ENCODE results near the gene ALPL. TPM values are rescaled to one million over a fixed set of nuclear protein-coding genes. Genes with fewer than 3 reads are reported as not detected.

ALPL gene
- polyA plus RNA-seq, 1 donor from 2014 or later, result 0.42 TPM

GRCh38 chr1:21496063-21496462 is 13.2 kb upstream of the ALPL start:
- H3K27me3 ChIP-seq (ENCODE audit: insufficient read depth, low read depth, low read length), result no peaks in the 10 kb centered on the region
- H3K4me2 ChIP-seq (ENCODE audit: low read length), result no peak overlapping the region
- no peak for TF ChIP-seq TAF1 (IDR thresholded peaks at IDR 0.05; ENCODE audit: low read depth)
- TF ChIP-seq EP300 (conservative IDR thresholded peaks at IDR 0.05; ENCODE audit: poor library complexity, severe bottlenecking), result no peak
- TF ChIP-seq, protein P1, sequence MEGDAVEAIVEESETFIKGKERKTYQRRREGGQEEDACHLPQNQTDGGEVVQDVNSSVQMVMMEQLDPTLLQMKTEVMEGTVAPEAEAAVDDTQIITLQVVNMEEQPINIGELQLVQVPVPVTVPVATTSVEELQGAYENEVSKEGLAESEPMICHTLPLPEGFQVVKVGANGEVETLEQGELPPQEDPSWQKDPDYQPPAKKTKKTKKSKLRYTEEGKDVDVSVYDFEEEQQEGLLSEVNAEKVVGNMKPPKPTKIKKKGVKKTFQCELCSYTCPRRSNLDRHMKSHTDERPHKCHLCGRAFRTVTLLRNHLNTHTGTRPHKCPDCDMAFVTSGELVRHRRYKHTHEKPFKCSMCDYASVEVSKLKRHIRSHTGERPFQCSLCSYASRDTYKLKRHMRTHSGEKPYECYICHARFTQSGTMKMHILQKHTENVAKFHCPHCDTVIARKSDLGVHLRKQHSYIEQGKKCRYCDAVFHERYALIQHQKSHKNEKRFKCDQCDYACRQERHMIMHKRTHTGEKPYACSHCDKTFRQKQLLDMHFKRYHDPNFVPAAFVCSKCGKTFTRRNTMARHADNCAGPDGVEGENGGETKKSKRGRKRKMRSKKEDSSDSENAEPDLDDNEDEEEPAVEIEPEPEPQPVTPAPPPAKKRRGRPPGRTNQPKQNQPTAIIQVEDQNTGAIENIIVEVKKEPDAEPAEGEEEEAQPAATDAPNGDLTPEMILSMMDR (IDR thresholded peaks at IDR 0.05; ENCODE audit: poor library complexity, severe bottlenecking), result no peak
- no peak for TF ChIP-seq RAD21 (conservative IDR thresholded peaks at IDR 0.05)
- no peak for TF ChIP-seq REST (IDR thresholded peaks at IDR 0.05; ENCODE audit: borderline replicate concordance)
- TF ChIP-seq MXI1 (conservative IDR thresholded peaks at IDR 0.05; ENCODE audit: poor library complexity, severe bottlenecking), result no peak
- no peak for TF ChIP-seq POLR2AphosphoS5 (IDR thresholded peaks at IDR 0.05)
- TF ChIP-seq EZH2 (IDR thresholded peaks at IDR 0.05; ENCODE audit: borderline replicate concordance, insufficient read depth, low read length, poor library complexity, severe bottlenecking), result no peak
- TF ChIP-seq SMC3 (conservative IDR thresholded peaks at IDR 0.05; ENCODE audit: poor library complexity), result no peak
- no peaks in the 10 kb centered on the region for H3K79me2 ChIP-seq (replicated peaks; ENCODE audit: insufficient read depth, low read length)
- H3K36me3 ChIP-seq (ENCODE audit: insufficient read depth, low read length), result no peaks in the 10 kb centered on the region
- H3K4me3 ChIP-seq (ENCODE audit: low read length), result no peak overlapping the region
- no peaks in the 10 kb centered on the region for H4K20me1 ChIP-seq (ENCODE audit: insufficient read depth)
- no peaks in the 10 kb centered on the region for H3F3A ChIP-seq (ENCODE audit: insufficient read depth, low read length, poor library complexity, severe bottlenecking)
- H3K9me2 ChIP-seq (ENCODE audit: insufficient read depth, low read length), result no peaks in the 10 kb centered on the region
- no peak overlapping the region for H2AFZ ChIP-seq (ENCODE audit: low read depth, low read length)
- no peaks in the 10 kb centered on the region for H3K9me3 ChIP-seq (ENCODE audit: low read length)
- no peak overlapping the region for H3K9ac ChIP-seq (ENCODE audit: low read length)
- no peak overlapping the region for H3K27ac ChIP-seq (ENCODE audit: low read length)

GRCh38 chr1:21496886-21497285 is 12.3 kb upstream of the ALPL start:
- H3F3A ChIP-seq (ENCODE audit: insufficient read depth, low read length, poor library complexity, severe bottlenecking), result no peaks in the 10 kb centered on the region
- H3K79me2 ChIP-seq (replicated peaks; ENCODE audit: insufficient read depth, low read length), result no peaks in the 10 kb centered on the region
- no peak overlapping the region for H3K9ac ChIP-seq (ENCODE audit: low read length)
- no peak overlapping the region for H3K27ac ChIP-seq (ENCODE audit: low read length)
- no peaks in the 10 kb centered on the region for H3K9me3 ChIP-seq (ENCODE audit: low read length)
- no peaks in the 10 kb centered on the region for H3K27me3 ChIP-seq (ENCODE audit: insufficient read depth, low read depth, low read length)
- H3K4me3 ChIP-seq (ENCODE audit: low read length), result no peak overlapping the region
- no peaks in the 10 kb centered on the region for H3K9me2 ChIP-seq (ENCODE audit: insufficient read depth, low read length)
- H4K20me1 ChIP-seq (ENCODE audit: insufficient read depth), result no peaks in the 10 kb centered on the region
- H2AFZ ChIP-seq (ENCODE audit: low read depth, low read length), result no peak overlapping the region
- H3K4me2 ChIP-seq (ENCODE audit: low read length), result no peak overlapping the region
- H3K36me3 ChIP-seq (ENCODE audit: insufficient read depth, low read length), result no peaks in the 10 kb centered on the region
- TF ChIP-seq EP300 (conservative IDR thresholded peaks at IDR 0.05; ENCODE audit: poor library complexity, severe bottlenecking), result no peak
- TF ChIP-seq REST (IDR thresholded peaks at IDR 0.05; ENCODE audit: borderline replicate concordance), result no peak
- TF ChIP-seq EZH2 (IDR thresholded peaks at IDR 0.05; ENCODE audit: borderline replicate concordance, insufficient read depth, low read length, poor library complexity, severe bottlenecking), result no peak
- TF ChIP-seq POLR2AphosphoS5 (IDR thresholded peaks at IDR 0.05), result no peak
- TF ChIP-seq TAF1 (IDR thresholded peaks at IDR 0.05; ENCODE audit: low read depth), result no peak
- TF ChIP-seq RAD21 (conservative IDR thresholded peaks at IDR 0.05), result no peak
- TF ChIP-seq SMC3 (conservative IDR thresholded peaks at IDR 0.05; ENCODE audit: poor library complexity), result no peak
- no peak for TF ChIP-seq MXI1 (conservative IDR thresholded peaks at IDR 0.05; ENCODE audit: poor library complexity, severe bottlenecking)
- TF ChIP-seq, protein P1 (IDR thresholded peaks at IDR 0.05; ENCODE audit: poor library complexity, severe bottlenecking), result no peak

Measured in neural cell (in vitro differentiated cells).